Measurements from ENCODE around the gene ASTN2.
A peak's percentile ranks its signal among the peaks of the same experiment; 100 is the strongest.

Gene ASTN2

DNA sequence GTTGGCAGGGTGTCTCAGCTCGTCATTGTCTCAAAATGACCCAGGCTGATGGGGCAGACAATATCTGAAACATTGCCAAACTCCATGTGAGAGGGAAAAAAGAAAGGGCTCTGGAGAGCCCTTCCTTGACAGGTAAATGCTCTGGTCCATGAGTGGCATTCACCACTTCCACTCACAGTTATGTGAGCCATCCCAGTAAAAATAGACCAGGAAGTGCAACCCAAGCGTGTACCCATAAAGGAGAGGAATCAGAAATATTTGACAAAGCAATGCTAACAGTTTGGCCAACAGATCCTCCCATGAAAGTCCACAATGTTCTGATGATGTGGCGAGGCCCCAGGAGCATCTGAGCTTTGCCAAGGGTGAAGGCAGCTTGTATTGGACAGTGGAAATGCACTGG lies 49.4 kb downstream of the ASTN2 start:
- DNase-seq (ENCODE audit: low spot score), result no peak

- no peak for DNase-seq (ENCODE audit: low spot score)
These were observed 51.9 kb downstream of the ASTN2 start for GRCh38 chr9:117363006-117363405.

- DNase-seq (ENCODE audit: low spot score), result no peak
These were observed 54.9 kb downstream of the ASTN2 start for GRCh38 chr9:117359910-117360309.

DNA sequence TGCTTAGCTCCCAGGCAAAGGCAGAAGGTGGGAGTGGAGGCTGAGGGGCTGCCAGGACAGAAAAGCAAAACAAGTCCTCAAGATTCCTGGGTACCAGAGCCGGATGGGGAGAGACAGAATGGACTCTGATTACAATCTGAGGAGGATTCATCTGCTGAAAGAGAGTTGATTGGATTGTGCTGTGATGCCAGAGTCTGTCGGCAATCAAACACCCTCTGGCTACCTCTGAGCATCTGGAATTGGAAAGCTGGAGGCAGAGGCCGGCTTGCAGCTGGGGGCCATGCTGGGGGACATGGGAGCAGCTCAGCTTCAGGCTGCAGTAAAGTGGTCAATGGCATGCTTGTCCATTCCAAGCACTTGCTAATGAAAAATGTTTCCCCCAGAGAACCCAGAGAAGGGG lies 59.3 kb downstream of the ASTN2 start:
- DNase-seq (ENCODE audit: low spot score), result no peak

- no peak for DNase-seq (ENCODE audit: low spot score)
These were observed 59.9 kb downstream of the ASTN2 start for GRCh38 chr9:117354997-117355396.

- no peak for DNase-seq (ENCODE audit: low spot score)
These were observed 60.5 kb downstream of the ASTN2 start for GRCh38 chr9:117354244-117354847.

GRCh38 chr9:117344892-117345660 lies 69.8 kb downstream of the ASTN2 start:
- DNase-seq (ENCODE audit: low spot score), result no peak

- no peak for DNase-seq (ENCODE audit: low spot score)
These were observed 71.4 kb downstream of the ASTN2 start for GRCh38 chr9:117343427-117343826.

DNA sequence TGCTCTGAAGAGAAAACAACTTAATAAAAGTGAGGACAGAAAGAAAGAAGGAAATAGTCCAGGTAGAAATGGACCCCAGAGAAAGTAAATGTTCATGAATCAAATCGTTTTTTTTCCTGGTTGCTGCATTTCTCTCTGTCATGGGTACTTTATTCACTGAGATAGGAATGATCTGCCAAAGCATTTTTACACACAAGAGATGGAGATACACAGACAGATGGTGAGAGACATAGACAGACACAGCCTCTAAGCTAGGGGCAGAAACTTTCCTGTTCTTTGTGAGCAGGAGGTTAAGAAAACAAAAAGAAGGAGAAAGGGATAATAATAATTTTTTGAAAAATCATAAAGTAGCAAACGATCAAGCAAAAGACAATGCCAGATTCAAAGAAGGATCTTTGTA lies 73.7 kb downstream of the ASTN2 start:
- DNase-seq (ENCODE audit: low spot score), result no peak

DNA sequence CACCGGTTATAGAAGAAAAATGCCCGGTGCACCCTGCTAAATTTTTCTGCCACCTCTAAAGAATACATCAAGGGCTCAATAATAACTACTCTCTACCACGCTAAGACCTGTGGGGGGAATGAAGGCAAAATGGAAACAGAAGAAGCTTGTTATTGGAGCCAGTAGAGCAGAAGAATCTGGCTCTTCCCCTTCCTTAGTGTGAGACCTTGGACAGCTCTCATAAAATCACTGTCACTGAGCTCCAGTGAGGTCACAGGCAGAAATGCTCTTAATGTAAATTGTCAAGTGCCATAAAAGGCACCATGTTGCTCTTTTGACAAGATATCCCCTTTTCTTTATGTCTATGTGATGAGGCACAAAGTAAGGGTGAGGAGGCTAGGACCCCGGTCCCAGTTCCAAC lies 74.4 kb downstream of the ASTN2 start:
- DNase-seq (ENCODE audit: low spot score), result no peak

DNA sequence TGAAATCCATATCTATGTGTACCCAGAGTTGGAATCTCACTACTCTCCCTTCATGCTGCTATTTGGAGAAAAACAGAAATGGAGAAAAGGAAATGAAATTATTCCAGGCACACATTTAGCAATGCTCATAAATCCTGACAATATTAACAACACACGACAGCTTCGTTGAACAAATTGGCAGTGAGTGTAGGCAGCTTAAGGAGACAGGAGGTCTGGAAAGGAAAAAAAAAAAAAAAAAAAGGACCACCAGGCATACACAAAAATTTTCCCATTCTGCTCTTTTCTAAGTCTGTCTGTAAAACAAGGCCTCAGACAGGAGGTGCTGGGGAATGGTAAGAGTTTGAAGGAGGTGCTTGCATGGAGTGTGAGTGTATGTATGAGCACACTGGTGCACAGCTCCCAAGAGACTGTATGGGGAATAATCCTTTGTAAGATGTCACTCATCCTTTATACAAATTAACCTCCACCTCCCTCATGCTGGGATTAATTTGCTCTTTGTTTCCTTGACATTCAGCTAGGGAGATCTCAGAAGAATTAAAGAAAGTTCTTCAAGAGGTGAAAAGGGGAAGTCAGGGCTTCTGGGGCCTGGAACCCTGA lies 78.9 kb downstream of the ASTN2 start:
- DNase-seq (ENCODE audit: low spot score), result no peak

GRCh38 chr9:117334101-117334500 lies 80.8 kb downstream of the ASTN2 start:
- no peak for DNase-seq (ENCODE audit: low spot score)

DNA sequence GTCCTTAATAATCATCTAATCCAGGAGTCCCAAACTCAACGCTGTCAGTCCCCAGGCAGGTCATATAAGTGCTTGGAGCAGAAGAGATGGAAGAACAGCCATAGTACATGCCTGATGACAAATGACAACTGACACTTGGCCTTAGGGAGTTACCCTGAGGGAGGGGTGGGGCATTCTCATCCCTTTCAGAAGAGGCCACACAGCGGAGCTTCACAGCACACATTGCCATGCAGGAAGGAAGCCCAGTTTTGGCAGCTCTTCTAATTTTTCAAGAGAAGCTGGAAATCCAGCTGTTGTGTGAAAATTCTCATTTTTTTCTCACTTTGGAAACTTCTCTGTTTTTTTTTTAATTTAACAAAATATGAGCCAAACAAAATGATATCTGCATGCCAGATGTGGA lies 89.0 kb downstream of the ASTN2 start:
- DNase-seq (ENCODE audit: low spot score), result no peak

- no peak for DNase-seq (ENCODE audit: low spot score)
These were observed 89.6 kb downstream of the ASTN2 start for GRCh38 chr9:117325110-117325731.

- no peak for DNase-seq (ENCODE audit: low spot score)
These were observed 91.5 kb downstream of the ASTN2 start for GRCh38 chr9:117323390-117323789.

GRCh38 chr9:117317192-117317591 lies 97.7 kb downstream of the ASTN2 start:
- no peak for DNase-seq (ENCODE audit: low spot score)

DNA sequence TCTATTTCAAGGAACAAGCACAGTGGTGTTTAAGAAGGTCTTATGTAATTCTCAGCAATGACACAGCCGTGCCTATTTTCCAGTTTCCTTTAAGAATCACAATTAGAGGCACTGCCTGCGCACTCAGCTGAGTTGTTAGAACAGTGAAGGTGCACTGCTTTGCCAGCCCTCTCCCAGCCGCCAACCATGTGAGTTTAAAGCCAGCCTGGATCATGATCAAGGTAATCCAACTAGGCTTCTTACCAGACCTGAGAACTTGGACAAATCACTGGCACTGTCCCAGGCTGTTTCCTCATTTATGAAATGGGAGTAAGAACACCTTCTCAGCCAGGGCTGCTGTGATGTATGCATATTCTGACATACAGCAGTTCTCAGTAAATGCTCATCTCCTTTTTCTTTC lies 99.6 kb downstream of the ASTN2 start:
- DNase-seq (ENCODE audit: low spot score), result no peak

GRCh38 chr9:117313989-117314388 lies 100.9 kb downstream of the ASTN2 start:
- DNase-seq (ENCODE audit: low spot score), result peak; percentile 4

GRCh38 chr9:117307701-117308100 lies 107.2 kb downstream of the ASTN2 start:
- no peak for DNase-seq (ENCODE audit: low spot score)

GRCh38 chr9:117306032-117306431 lies 108.8 kb downstream of the ASTN2 start:
- no peak for DNase-seq (ENCODE audit: low spot score)

- no peak for DNase-seq (ENCODE audit: low spot score)
These were observed 109.4 kb downstream of the ASTN2 start for GRCh38 chr9:117305454-117305853.

DNA sequence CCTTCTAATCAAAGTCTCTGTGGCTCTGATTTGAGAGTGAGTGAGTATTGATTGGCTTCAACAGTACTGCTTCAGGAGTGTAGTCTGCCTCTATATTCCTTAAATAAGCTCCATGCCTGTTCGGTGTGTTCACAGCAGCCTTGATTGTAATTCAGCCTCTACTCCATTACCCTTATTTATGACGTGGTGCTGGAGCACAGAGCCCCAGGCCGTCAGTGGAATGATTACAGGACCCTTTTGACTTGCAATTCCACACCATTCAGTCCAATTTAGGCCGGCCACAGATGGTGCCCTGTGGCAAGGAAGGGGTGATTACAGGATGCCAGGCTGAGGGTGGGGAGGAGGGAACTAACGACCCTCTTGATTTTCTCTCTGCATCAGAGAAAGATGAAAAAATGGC lies 110.3 kb downstream of the ASTN2 start:
- DNase-seq (ENCODE audit: low spot score), result no peak

DNA sequence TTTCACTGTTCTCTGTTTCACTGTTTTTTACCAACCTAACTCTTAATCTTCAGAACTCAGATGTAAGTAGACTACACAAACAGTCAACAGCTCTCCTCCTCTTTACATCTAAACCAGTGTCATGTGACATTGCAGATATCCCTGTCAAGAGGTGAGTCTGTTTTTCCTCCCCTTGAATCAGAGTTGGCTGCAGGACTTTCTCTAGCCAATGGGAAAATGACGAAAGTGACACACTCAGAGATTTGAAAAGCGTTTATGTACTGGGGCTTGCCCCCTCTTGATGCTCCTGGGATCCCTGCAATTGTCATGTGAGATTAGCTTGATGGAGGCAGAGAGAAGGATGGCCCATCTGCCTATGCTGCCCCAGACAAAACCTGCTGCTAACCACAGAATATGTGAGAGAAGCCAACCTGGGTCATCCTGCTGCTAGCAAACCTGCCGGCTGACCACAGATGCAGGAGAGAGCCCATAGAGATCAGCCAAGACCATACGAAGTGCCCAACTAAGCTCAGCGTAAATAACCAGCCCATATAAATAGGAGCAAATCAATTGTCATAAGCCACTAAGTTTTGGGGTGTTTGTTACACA lies 111.1 kb downstream of the ASTN2 start:
- DNase-seq (ENCODE audit: low spot score), result no peak

Measured in AG08395 (cell line).